GM23338 (cell line): ENCODE measurements around the gene STN1. TPM values are rescaled to one million over a fixed set of nuclear protein-coding genes. Genes with fewer than 3 reads are reported as not detected.

Source experiments
- CREB1 ChIP-seq: fragments of 250-450 bp; sonication (Bioruptor Pico); IDR thresholded peaks from 2 replicates; pipeline ENCODE4 v1.5.0; 2020; ENCODE audit warnings: low read depth, mild to moderate bottlenecking, moderate library complexity
- CTCF ChIP-seq, 2 experiments: fragments of 200-600 bp in 1 of 2; sonication (generic) in 1 of 2; conservative IDR thresholded peaks; 2 replicates each; pipeline versions ENCODE4 v1.5.1 to v1.6.1; 2016 to 2017; ENCODE audit warnings: antibody characterized with exemption in 2 of 2, low read depth in 2 of 2, mild to moderate bottlenecking in 2 of 2, moderate library complexity in 1 of 2
- EZH2 ChIP-seq: fragments of 200-600 bp; sonication (generic); IDR thresholded peaks from one replicate; pipeline ENCODE4 v1.8.0; 2017; ENCODE audit warnings: antibody characterized with exemption, mild to moderate bottlenecking, low read depth; ENCODE audit not compliant: unreplicated experiment
- EZH2phosphoT487 ChIP-seq: fragments of 200-600 bp; sonication (generic); IDR thresholded peaks from one replicate; pipeline ENCODE4 v1.8.1; 2018; ENCODE audit warnings: antibody characterized with exemption; ENCODE audit not compliant: unreplicated experiment
- JUNB ChIP-seq: IDR thresholded peaks from one replicate; pipeline ENCODE4 v1.6.1; 2016; ENCODE audit warnings: antibody characterized with exemption; ENCODE audit not compliant: unreplicated experiment
- NANOG ChIP-seq: IDR thresholded peaks from 2 replicates; pipeline ENCODE4 v1.6.1; 2016; ENCODE audit warnings: antibody characterized with exemption, borderline replicate concordance
- POLR2AphosphoS5 ChIP-seq: IDR thresholded peaks from 2 replicates; pipeline ENCODE4 v1.6.1; 2016; ENCODE audit warnings: antibody characterized with exemption, low read depth
- REST ChIP-seq: IDR thresholded peaks from one replicate; pipeline ENCODE4 v1.6.1; 2018; ENCODE audit warnings: antibody characterized with exemption; ENCODE audit not compliant: unreplicated experiment
- STAT1 ChIP-seq: IDR thresholded peaks from one replicate; pipeline ENCODE4 v1.6.1; 2016; ENCODE audit warnings: antibody characterized with exemption; ENCODE audit not compliant: unreplicated experiment
- ZNF331 ChIP-seq: fragments of 250-450 bp; sonication (Bioruptor Pico); IDR thresholded peaks from 2 replicates; pipeline ENCODE4 v1.5.0; 2020; ENCODE audit warnings: low read depth, mild to moderate bottlenecking, moderate library complexity
- polyA plus RNA-seq: library from polyadenylated mRNA; unstranded; fragments of >200 nt; fragmentation: Nextera tagmentation; extraction: Ambion mirVana; gene quantifications from 2 replicates; pipeline ENCODE4 v1.2.1, GENCODE V29; 2016
- total RNA-seq: library from RNA; depleted of rRNA; stranded (reverse); fragments of >200 nt; shearing (Covaris generic); gene quantifications from 2 replicates; pipeline ENCODE4 v1.2.3, GENCODE V29; 2014
- TF ChIP-seq, protein P1 (sequence below): fragments of 250-450 bp; sonication (Bioruptor Pico); IDR thresholded peaks from 2 replicates; pipeline ENCODE4 v1.5.0; 2020; ENCODE audit warnings: mild to moderate bottlenecking, moderate library complexity

Gene STN1
- total and polyA plus RNA-seq, 2 experiments from 2014 or later: 7.2 to 11.3 TPM

DNA sequence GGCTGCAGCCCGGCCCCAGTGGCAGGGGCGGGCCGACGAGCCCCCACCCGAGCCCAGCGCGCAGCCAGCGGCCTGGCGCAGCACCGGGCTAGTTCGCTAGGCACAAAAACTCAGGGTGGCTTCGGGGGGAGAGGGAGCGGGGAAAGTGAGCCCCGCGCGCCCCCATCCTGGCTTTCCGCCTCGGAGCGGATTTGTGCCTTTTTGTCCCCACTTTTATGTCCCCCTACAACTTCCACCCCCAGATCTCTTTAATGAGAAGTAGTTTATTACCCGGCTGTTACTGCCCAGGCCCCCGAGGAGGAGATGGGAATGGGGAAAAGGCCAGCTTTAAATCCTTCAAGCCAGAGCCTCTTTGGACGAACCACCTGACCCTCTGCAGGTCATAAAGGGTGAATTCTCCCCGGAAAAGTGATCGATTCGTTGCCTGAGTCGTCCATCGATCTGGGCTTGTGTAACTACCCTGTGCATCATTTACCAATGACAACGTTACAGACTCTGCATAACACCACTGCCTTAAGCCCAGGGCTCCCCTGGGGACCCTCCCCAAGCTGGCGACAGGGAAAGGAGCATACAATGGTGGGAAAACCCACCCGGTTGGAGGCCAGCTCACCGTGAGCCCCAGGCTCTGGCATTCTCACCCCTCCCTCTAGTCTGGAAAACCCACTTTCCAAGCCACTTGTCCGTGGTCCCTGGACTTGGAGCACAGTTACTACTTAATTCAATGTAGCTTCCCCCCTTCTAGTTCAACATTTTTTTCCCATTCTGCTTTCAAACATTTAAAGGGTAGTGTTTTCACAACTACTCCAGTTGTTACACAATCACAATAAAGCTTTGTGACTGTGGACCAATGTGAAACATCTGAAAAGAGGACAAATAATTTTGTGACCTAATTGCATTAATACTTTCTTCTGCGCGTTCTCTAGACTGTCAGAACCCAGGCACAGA lies 61.9 kb downstream of the STN1 start (continued):
- TF ChIP-seq, protein P1, sequence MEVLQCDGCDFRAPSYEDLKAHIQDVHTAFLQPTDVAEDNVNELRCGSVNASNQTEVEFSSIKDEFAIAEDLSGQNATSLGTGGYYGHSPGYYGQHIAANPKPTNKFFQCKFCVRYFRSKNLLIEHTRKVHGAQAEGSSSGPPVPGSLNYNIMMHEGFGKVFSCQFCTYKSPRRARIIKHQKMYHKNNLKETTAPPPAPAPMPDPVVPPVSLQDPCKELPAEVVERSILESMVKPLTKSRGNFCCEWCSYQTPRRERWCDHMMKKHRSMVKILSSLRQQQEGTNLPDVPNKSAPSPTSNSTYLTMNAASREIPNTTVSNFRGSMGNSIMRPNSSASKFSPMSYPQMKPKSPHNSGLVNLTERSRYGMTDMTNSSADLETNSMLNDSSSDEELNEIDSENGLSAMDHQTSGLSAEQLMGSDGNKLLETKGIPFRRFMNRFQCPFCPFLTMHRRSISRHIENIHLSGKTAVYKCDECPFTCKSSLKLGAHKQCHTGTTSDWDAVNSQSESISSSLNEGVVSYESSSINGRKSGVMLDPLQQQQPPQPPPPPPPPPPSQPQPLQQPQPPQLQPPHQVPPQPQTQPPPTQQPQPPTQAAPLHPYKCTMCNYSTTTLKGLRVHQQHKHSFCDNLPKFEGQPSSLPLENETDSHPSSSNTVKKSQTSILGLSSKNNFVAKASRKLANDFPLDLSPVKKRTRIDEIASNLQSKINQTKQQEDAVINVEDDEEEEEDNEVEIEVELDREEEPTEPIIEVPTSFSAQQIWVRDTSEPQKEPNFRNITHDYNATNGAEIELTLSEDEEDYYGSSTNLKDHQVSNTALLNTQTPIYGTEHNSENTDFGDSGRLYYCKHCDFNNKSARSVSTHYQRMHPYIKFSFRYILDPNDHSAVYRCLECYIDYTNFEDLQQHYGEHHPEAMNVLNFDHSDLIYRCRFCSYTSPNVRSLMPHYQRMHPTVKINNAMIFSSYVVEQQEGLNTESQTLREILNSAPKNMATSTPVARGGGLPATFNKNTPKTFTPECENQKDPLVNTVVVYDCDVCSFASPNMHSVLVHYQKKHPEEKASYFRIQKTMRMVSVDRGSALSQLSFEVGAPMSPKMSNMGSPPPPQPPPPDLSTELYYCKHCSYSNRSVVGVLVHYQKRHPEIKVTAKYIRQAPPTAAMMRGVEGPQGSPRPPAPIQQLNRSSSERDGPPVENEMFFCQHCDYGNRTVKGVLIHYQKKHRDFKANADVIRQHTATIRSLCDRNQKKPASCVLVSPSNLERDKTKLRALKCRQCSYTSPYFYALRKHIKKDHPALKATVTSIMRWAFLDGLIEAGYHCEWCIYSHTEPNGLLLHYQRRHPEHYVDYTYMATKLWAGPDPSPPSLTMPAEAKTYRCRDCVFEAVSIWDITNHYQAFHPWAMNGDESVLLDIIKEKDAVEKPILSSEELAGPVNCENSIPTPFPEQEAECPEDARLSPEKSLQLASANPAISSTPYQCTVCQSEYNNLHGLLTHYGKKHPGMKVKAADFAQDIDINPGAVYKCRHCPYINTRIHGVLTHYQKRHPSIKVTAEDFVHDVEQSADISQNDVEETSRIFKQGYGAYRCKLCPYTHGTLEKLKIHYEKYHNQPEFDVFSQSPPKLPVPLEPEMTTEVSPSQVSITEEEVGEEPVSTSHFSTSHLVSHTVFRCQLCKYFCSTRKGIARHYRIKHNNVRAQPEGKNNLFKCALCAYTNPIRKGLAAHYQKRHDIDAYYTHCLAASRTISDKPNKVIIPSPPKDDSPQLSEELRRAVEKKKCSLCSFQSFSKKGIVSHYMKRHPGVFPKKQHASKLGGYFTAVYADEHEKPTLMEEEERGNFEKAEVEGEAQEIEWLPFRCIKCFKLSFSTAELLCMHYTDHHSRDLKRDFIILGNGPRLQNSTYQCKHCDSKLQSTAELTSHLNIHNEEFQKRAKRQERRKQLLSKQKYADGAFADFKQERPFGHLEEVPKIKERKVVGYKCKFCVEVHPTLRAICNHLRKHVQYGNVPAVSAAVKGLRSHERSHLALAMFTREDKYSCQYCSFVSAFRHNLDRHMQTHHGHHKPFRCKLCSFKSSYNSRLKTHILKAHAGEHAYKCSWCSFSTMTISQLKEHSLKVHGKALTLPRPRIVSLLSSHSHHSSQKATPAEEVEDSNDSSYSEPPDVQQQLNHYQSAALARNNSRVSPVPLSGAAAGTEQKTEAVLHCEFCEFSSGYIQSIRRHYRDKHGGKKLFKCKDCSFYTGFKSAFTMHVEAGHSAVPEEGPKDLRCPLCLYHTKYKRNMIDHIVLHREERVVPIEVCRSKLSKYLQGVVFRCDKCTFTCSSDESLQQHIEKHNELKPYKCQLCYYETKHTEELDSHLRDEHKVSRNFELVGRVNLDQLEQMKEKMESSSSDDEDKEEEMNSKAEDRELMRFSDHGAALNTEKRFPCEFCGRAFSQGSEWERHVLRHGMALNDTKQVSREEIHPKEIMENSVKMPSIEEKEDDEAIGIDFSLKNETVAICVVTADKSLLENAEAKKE (CRISPR knock-in tag): no peak
- TF ChIP-seq STAT1 (no peak), REST (no peak), CREB1 (no peak), CTCF (conservative IDR thresholded peaks at IDR 0.05; ENCODE audit: low read depth in 2 of 2) (no peak; a peak in 1 of 4 replicates), JUNB (no peak), NANOG (no peak), ZNF331 (no peak), EZH2phosphoT487 (no peak), EZH2 (no peak), POLR2AphosphoS5 (no peak)
